ENCODE results near the gene CDK5. TPM values are rescaled to one million over a fixed set of nuclear protein-coding genes. Genes with fewer than 3 reads are reported as not detected.
A peak's percentile ranks its signal among the peaks of the same experiment; 100 is the strongest.
"Not testable (repeated sequence)": the region's sequence is repeated elsewhere in the genome, so short reads cannot be mapped to it uniquely, and the experiment has no call there.

The CDK5 gene
- total RNA-seq, 3 donors from 2014 or later, result 8.3 to 12.4 (median 11.7) TPM

DNA sequence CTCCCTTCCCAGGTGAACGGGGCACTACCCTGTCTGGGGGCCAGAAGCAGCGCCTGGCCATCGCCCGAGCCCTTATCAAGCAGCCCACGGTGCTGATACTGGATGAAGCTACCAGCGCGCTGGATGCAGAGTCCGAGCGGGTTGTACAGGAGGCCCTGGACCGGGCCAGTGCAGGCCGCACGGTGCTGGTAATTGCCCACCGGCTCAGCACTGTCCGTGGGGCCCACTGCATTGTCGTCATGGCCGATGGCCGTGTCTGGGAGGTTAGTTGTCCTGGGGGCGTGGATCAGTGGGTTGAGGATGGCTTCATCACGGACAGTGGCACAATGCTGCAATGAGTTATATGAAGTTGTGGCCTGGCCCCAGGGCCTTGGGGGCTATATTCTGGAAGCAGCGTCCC, 13.7 kb downstream of the CDK5 start:
- intact Hi-C loops (cut with DNase I, micrococcal nuclease), result no loop called here
- Histone ChIP-seq H3K4me3 (no peak overlapping the region), H3K4me1 (ENCODE audit: low read depth) (no peaks in the 10 kb centered on the region), H3K36me3 (ENCODE audit: low read depth) (no peaks in the 10 kb centered on the region), H3K9me3 (no peaks in the 10 kb centered on the region)
- ATAC-seq, result no peak
- no peak for TF ChIP-seq CTCF (IDR thresholded peaks at IDR 0.05)
- no peak for DNase-seq

- H3K4me3 ChIP-seq; ATAC-seq; intact Hi-C loops (cut with DNase I, micrococcal nuclease); DNase-seq; H3K4me1 ChIP-seq (ENCODE audit: low read depth); H3K36me3 ChIP-seq (ENCODE audit: low read depth); H3K9me3 ChIP-seq: not testable (repeated sequence)
Observed at GRCh38 chr7:151043449-151043848, 14.2 kb downstream of the CDK5 start.

- DNase-seq (no peak), ATAC-seq (no peak)
- Histone ChIP-seq H3K36me3 (ENCODE audit: low read depth) (no peaks in the 10 kb centered on the region), H3K4me1 (ENCODE audit: low read depth) (no peaks in the 10 kb centered on the region), H3K9me3 (no peaks in the 10 kb centered on the region), H3K4me3 (no peak overlapping the region)
- no peak for TF ChIP-seq CTCF (IDR thresholded peaks at IDR 0.05)
- intact Hi-C loops (cut with DNase I, micrococcal nuclease), result no loop called here
Observed at GRCh38 chr7:151040616-151041375, 16.9 kb downstream of the CDK5 start.

GRCh38 chr7:151039850-151040548, 17.7 kb downstream of the CDK5 start:
- no peaks in the 10 kb centered on the region for H3K9me3 ChIP-seq
- ATAC-seq, result no peak
- no peak for DNase-seq
- no peaks in the 10 kb centered on the region for H3K36me3 ChIP-seq (ENCODE audit: low read depth)
- no peak overlapping the region for H3K4me3 ChIP-seq
- no peak for TF ChIP-seq CTCF (IDR thresholded peaks at IDR 0.05)
- H3K4me1 ChIP-seq (ENCODE audit: low read depth), result no peaks in the 10 kb centered on the region
- intact Hi-C loops (cut with DNase I, micrococcal nuclease), result no loop called here

DNA sequence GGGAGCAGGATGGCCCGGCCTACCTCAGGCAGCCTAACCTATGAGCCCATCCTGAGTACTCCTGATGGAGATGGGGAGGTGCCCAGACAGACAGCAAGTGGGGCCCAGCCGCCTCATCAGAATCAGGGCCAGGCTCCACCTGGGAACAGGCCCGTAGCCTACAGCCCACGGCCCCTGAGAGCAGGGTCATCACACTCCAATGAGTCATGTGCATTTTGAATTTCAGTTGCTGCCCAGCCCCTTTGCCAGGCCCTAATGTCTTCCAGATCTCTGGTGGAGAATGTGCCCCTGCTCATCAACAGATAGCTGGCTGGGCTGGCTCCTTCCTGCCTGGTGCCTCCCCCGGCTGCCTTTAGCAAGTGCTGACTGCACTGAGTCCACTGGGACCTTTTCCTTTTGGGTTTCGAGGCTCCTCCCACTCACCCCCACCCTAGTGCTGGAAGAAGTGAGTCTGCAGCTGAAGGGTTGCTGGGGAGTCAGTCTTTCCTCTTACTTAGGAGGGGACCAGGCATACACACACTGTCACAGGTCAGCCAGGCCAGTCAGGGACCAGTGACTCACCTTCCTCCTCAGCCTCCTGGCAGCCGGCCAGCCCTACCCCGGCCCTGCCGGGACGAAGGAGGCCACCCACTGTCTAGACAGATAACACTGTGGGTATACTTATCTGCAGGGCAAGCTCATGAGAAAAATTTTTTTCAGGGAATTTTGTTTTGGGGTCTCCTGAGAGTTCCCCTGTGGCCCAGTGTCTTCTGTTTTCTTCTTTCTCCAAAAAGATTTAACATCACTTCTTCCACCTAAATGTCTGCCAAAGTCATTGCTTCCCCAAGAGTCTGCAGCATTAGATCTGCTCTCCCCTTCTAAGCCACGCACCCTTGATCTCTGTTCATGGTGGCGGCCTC, 18.5 kb downstream of the CDK5 start:
- Histone ChIP-seq H3K4me3 (no peak overlapping the region), H3K9me3 (no peaks in the 10 kb centered on the region), H3K4me1 (ENCODE audit: low read depth) (no peaks in the 10 kb centered on the region), H3K36me3 (ENCODE audit: low read depth) (no peaks in the 10 kb centered on the region)
- TF ChIP-seq CTCF (IDR thresholded peaks at IDR 0.05), result no peak
- ATAC-seq, result peak; percentile 79
- DNase-seq, result peak; percentile 41 to 83 (median 65)
- intact Hi-C loops (cut with DNase I, micrococcal nuclease), result no loop called here
